Sigmoid colon (tissue), 7 donors: ENCODE measurements around the gene LYSMD1. TPM values are rescaled to one million over a fixed set of nuclear protein-coding genes. Genes with fewer than 3 reads are reported as not detected.
A peak's percentile ranks its signal among the peaks of the same experiment; 100 is the strongest.
"Not testable (repeated sequence)": the region's sequence is repeated elsewhere in the genome, so short reads cannot be mapped to it uniquely, and the experiment has no call there.

Experiments
- DNase-seq: peaks from one replicate; pipeline ENCODE4 v3.0.0-alpha.2; 2019
- H3K27ac ChIP-seq, 4 donors: fragments of 200-600 bp; sonication (generic); one replicate each; pipeline ENCODE4 v1.5.1; 2016 to 2019; ENCODE audit warnings: mild to moderate bottlenecking in 1 of 4
- H3K27me3 ChIP-seq, 3 donors: fragments of 200-600 bp; sonication (generic); one replicate each; pipeline ENCODE4 v1.5.1; 2019; ENCODE audit warnings: mild to moderate bottlenecking in 1 of 3
- H3K36me3 ChIP-seq, 4 donors: fragments of 200-600 bp; sonication (generic); one replicate each; pipeline ENCODE4 v1.5.1; 2016 to 2019
- H3K4me1 ChIP-seq, 4 donors: fragments of 200-600 bp; sonication (generic); one replicate each; pipeline ENCODE4 v1.5.1; 2017 to 2019
- H3K4me3 ChIP-seq, 4 donors: fragments of 200-600 bp; sonication (generic); one replicate each; pipeline ENCODE4 v1.5.1; 2017 to 2019; ENCODE audit warnings: mild to moderate bottlenecking in 2 of 4, moderate library complexity in 1 of 4
- H3K9me3 ChIP-seq, 4 donors: fragments of 200-600 bp in 3 of 4; sonication (generic) in 3 of 4; one replicate each; pipeline versions ENCODE4 v1.5.1 to v1.6.1; 2013 to 2019
- CTCF ChIP-seq, 4 experiments: fragments of 450-650 bp in 3 of 4; fragments of 200-600 bp in 1 of 4; IDR thresholded peaks; one replicate each; pipeline ENCODE4 v1.5.1; 2016 to 2019; ENCODE audit warnings: antibody characterized with exemption in 4 of 4, mild to moderate bottlenecking in 3 of 4, moderate library complexity in 2 of 4
- EP300 ChIP-seq, 4 donors: sonication (generic); formaldehyde crosslinking; IDR thresholded peaks; one replicate each; pipeline ENCODE4 v1.6.1; 2017; ENCODE audit warnings: antibody characterized with exemption in 4 of 4
- POLR2A ChIP-seq, 2 donors: fragments of 450-650 bp; IDR thresholded peaks; one replicate each; pipeline ENCODE4 v1.6.1; 2016; ENCODE audit warnings: antibody characterized with exemption in 2 of 2, mild to moderate bottlenecking in 2 of 2, moderate library complexity in 2 of 2
- POLR2AphosphoS5 ChIP-seq, 4 donors: sonication (generic); formaldehyde crosslinking; IDR thresholded peaks; one replicate each; pipeline ENCODE4 v1.6.1; 2017; ENCODE audit warnings: antibody characterized with exemption in 4 of 4
- WGBS, 2 donors: extraction: QIAGEN DNeasy Blood & Tissue Kit; methylation state at CpG; one replicate each; pipeline ENCODE4 v1.1.7; 2013; 5-methylcytosine and 5-hydroxymethylcytosine counted together
- intact Hi-C: fragments of 100-400 bp; cut with DNase I; formaldehyde crosslinking; loops from one replicate; pipeline ENCODE4 v1.15.1; 2023
- polyA plus RNA-seq, 3 donors: library from polyadenylated mRNA; stranded (reverse); fragments of 200-250 nt; gene quantifications; one replicate each; pipeline ENCODE4 v1.2.3, GENCODE V29; 2013
- total RNA-seq, 4 donors: library from RNA; depleted of rRNA; stranded (reverse); fragments of >200 nt; gene quantifications; one replicate each; pipeline ENCODE4 v1.1.0, GENCODE V29; 2016
- donor health status: healthy with polysubstance abuse.
- donor health status: Bipolar disorder and iron deficiency.
- donor health status: healthy.

Gene LYSMD1
- total and polyA plus RNA-seq, 7 donors, result 4.2 to 22.7 (median 15.5) TPM

GRCh38 chr1:151193856-151194255 is 28.2 kb upstream of the LYSMD1 start:
- TF ChIP-seq POLR2AphosphoS5 (IDR thresholded peaks at IDR 0.05) (no peak), EP300 (IDR thresholded peaks at IDR 0.05) (no peak), POLR2A (IDR thresholded peaks at IDR 0.05) (no peak), CTCF (IDR thresholded peaks at IDR 0.05) (no peak)
- intact Hi-C loops, result loop anchor here (2.0 to 10.0 kb wide), 2 partner anchors 147 to 201 kb away; partner anchors contain the start of gene PSMB4
- 51 to 86% methylated on average over 1 of the region's 1 CpG for WGBS, 2 donors

GRCh38 chr1:151193304-151193703 is 27.6 kb upstream of the LYSMD1 start:
- Histone ChIP-seq H3K36me3 (no peaks in the 10 kb centered on the region), H3K4me3 (no peak overlapping the region), H3K27me3 (no peaks in the 10 kb centered on the region), H3K9me3 (no peaks in the 10 kb centered on the region), H3K4me1 (peaks cover 0 to 28% (median 23%) of the 10 kb centered on the region in 4 donors), H3K27ac (no peak overlapping the region)
- no peak for DNase-seq
- intact Hi-C loops, result loop anchor here (10.0 kb wide), 1 partner anchor 201 kb away; the partner anchor contains the start of gene PSMB4
- WGBS, 2 donors, result 31 to 74% methylated on average over 6 of the region's 6 CpGs
- TF ChIP-seq CTCF (IDR thresholded peaks at IDR 0.05) (no peak), POLR2A (IDR thresholded peaks at IDR 0.05) (no peak), EP300 (IDR thresholded peaks at IDR 0.05) (no peak), POLR2AphosphoS5 (IDR thresholded peaks at IDR 0.05) (no peak)

More at GRCh38 chr1:151193856-151194255, 28.2 kb upstream of the LYSMD1 start:
- H3K4me1 ChIP-seq, result peaks cover 0 to 22% (median 18%) of the 10 kb centered on the region in 4 donors
- H3K4me3 ChIP-seq, result no peak overlapping the region
- DNase-seq, result no peak
- no peaks in the 10 kb centered on the region for H3K9me3 ChIP-seq
- H3K27me3 ChIP-seq, result no peaks in the 10 kb centered on the region
- H3K27ac ChIP-seq, result no peak overlapping the region
- H3K36me3 ChIP-seq, result no peaks in the 10 kb centered on the region

DNA sequence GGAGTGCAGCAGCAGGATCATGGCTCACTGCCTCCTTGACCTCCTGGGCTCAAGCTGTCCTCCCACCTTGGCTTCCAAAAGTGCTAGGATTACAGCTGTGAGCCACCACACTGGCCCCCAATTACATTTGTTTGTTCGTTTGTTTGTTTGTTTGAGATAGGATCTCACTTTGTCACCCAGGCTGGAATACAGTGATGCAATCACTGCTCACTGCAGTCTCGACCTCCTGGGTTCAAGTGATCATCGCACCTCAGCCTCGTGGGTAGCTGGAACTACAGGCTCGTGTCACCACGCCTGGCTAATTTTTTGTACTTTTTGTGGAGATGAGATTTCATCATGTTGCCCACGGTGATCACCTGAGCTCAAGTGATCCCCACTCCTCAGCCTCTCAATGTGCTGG is 26.3 kb upstream of the LYSMD1 start:
- H3K27me3 ChIP-seq, result no peaks in the 10 kb centered on the region
- peaks cover 0 to 34% (median 30%) of the 10 kb centered on the region in 4 donors for H3K4me1 ChIP-seq
- 67 to 80% methylated on average over 7 of the region's 7 CpGs for WGBS, 2 donors
- H3K9me3 ChIP-seq, result no peaks in the 10 kb centered on the region
- intact Hi-C loops, result loop anchor here (10.0 kb wide), 1 partner anchor 203 kb away; the partner anchor contains the start of gene PSMB4
- no peak overlapping the region for H3K27ac ChIP-seq
- H3K36me3 ChIP-seq, result no peaks in the 10 kb centered on the region
- DNase-seq, result no peak
- TF ChIP-seq POLR2AphosphoS5 (IDR thresholded peaks at IDR 0.05), result no peak
- TF ChIP-seq POLR2A (IDR thresholded peaks at IDR 0.05), result no peak
- TF ChIP-seq EP300 (IDR thresholded peaks at IDR 0.05), result no peak
- no peak for TF ChIP-seq CTCF (IDR thresholded peaks at IDR 0.05)
- no peak overlapping the region for H3K4me3 ChIP-seq

DNA sequence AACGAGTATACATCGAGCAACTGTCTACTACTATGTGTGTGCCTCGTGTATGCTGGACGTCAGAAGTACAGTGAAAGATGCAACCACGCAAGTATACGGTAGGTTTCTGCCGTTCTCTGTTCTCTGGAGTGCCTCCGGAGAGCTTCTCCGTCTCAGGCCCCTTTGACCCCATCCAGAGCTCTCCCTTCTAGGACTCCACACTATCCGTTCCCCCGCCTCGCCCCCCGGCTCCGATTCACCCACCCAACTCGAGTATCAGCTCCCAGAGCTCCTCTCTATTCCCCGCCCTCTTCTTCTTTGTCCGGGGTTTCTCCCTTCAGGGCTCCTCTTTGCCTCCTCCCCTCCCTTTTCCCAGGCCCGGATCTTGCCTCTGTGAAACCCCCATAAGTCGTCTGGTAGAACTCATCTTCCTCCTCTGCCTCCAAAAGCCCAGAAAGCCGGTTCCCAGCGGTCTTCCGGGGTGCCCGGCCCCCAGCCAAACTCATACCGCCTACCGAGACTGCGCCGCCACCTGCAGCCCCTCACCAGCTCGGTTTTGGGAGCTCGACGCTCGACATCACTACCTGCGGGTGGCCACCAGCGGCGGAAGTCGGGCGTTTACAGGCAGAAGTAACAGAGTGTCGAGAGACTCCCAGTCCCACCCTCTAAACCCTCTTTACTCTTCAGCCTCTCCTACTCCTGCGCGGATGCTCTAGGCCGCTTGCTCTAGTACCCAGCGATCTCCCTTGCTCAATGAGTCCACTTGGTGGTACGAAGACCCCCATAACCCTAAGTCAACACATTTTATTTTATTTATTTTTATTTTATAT is 24.1 kb upstream of the LYSMD1 start, which contains the start of gene VPS72:
TSS of gene VPS72 (minus strand) at position 561 of the 809 bp plus-strand sequence. CDS start at position 485, 76 bp downstream.
- intact Hi-C loops, result loop anchor here (10.0 kb wide), 1 partner anchor 205 kb away; the partner anchor contains the start of gene PSMB4
- H3K4me3 ChIP-seq, result peak within 1 kb of the TSS; percentile 69 to 91 (median 82)
- no peaks in the 10 kb centered on the region for H3K27me3 ChIP-seq
- TF ChIP-seq EP300 (IDR thresholded peaks at IDR 0.05), result peak in 1 of 4 donors; percentile 69
- peak; percentile 56 to 62 for TF ChIP-seq POLR2A (IDR thresholded peaks at IDR 0.05)
- peak in 2 of 4 experiments; percentile 24 to 61 for TF ChIP-seq CTCF (IDR thresholded peaks at IDR 0.05)
- TF ChIP-seq POLR2AphosphoS5 (IDR thresholded peaks at IDR 0.05), result peak; percentile 78 to 86 (median 82)
- peaks cover 0 to 10% (median 9%) of the 10 kb centered on the region in 4 donors for H3K36me3 ChIP-seq
- peak; percentile 94 for DNase-seq
- H3K4me1 ChIP-seq, result peaks cover 0 to 34% (median 31%) of the 10 kb centered on the region in 4 donors
- H3K27ac ChIP-seq, result peak within 1 kb of the TSS; percentile 87 to 93 (median 88)
- 0 to 1% methylated on average over 42 of the region's 42 CpGs for WGBS, 2 donors
- no peaks in the 10 kb centered on the region for H3K9me3 ChIP-seq

DNA sequence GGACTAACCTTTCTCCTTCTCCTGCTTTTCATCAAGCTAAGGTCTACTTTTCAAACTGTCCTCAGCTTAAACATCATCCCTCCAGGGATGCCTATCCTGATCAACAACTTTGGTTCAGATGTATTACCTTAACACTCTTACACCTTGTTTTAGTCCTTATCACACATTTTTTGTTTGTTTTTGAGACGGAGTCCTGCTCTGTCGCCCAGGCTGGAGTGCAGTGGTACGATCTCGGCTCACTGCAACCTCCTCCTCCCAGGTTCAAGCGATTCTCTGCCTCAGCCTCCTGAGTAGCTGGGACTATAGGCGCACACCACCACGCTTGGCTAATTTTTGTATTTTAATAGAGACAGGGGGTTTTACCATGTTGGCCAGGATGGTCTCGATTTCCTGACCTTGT is 23.0 kb upstream of the LYSMD1 start:
- Histone ChIP-seq H3K4me1 (peaks cover 0 to 34% (median 31%) of the 10 kb centered on the region in 4 donors), H3K4me3 (peak overlapping the region; percentile 69 to 91 (median 82)), H3K27ac (peak overlapping the region in 3 of 4 donors; percentile 87 to 93 (median 89)), H3K36me3 (peaks cover 1 to 21% (median 20%) of the 10 kb centered on the region in 4 donors)
- intact Hi-C loops, H3K27me3 ChIP-seq, DNase-seq, H3K9me3 ChIP-seq: not testable (repeated sequence)
- 55 to 75% methylated on average over 8 of the region's 8 CpGs for WGBS, 2 donors
